Right ventricle myocardium inferior (tissue), 1 donor: ENCODE results near the gene NR5A2. TPM values are rescaled to one million over a fixed set of nuclear protein-coding genes. Genes with fewer than 3 reads are reported as not detected.

Experiments used
- ATAC-seq: fragments of 200-7000 bp; cut with Tn5 transposase; one replicate; pipeline ENCODE4 v1.9.1; 2020; ENCODE audit warnings: mild to moderate bottlenecking, moderate library complexity
- DNase-seq: peaks from one replicate; pipeline ENCODE4 v3.0.0; 2021; ENCODE audit errors: missing footprints
- intact Hi-C: fragments of 100-400 bp; cut with DNase I; formaldehyde crosslinking; loops from one replicate; pipeline ENCODE4 v1.11.0; 2022
- total RNA-seq: library from RNA; stranded (reverse); fragmentation: NEBNext Ultra II Directional; extraction: Animal tissue kit (Norgen Biotek cat#: 25700); gene quantifications from one replicate; pipeline ENCODE4 v1.2.1, GENCODE V29; 2021
- donor health status: DM: no; HTN: yes; CAD: no; lungs with severe emphysema.

NR5A2 gene
- total RNA-seq, 1 donor from 2014 or later: 1.6 TPM

DNA sequence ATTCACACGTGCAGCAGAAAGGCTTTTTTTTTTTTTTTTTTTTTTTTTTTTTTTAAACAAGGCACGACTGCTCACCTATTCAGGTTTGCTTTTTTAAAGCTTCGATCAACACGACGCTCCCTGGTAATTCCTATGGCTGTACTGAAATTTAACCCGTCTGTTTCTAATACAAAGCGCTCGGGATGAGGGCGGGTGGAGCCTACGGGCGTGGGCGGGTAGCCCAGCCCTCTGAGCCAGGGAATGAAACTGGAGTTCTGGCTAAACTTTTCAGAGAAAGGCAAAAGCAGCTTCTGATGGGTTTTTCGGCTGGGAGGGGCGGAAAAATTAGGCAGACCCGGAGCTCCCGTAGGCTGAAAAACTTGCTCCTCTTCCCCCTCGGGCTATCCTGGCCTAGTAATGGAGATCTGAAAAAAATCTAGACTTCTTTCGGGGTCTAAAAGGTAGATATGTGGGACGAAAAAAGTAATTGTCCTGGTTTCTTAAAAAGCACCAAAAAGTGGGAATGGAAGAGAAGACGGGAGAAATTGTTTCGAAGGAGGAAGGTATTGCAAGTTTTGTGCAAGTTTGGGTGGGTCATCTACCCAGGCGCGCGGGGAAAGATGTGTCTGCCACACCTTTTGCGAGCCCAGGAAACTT, 7.4 kb downstream of the NR5A2 start:
- intact Hi-C loops: loop anchor here (5.0 kb wide), 1 partner anchor 32 kb away; no protein-coding TSS in a partner anchor
- DNase-seq (no peak), ATAC-seq (no peak)

DNA sequence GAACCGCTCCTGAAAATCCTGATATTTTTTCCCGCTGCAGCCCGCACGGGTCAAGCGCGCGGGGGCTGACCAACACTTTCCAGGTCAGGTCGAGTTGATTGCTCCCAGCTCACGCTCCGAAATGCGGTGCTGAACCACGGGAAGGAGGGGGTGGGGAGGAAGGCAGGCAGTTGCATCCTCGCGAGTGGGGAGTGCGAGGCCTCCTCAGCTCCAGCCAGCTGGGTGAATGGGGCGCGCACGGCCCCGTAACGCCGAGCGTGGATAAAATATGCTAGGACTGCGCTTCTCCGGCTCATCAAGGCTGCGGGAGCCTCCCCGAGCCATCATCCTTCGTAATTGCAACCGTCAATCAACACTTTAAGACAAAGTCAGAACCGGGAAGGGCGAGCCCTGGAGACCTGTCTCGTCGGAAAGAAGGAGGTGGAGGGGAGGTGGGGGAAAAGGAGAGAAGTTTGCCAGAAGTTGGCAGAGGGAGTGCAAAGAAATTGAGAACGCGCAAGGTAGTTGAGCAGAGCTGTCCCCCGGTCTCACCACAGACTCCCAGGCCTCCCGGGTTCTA, 8.0 kb downstream of the NR5A2 start:
- intact Hi-C loops: no loop called here
- ATAC-seq (no peak), DNase-seq (no peak)

DNA sequence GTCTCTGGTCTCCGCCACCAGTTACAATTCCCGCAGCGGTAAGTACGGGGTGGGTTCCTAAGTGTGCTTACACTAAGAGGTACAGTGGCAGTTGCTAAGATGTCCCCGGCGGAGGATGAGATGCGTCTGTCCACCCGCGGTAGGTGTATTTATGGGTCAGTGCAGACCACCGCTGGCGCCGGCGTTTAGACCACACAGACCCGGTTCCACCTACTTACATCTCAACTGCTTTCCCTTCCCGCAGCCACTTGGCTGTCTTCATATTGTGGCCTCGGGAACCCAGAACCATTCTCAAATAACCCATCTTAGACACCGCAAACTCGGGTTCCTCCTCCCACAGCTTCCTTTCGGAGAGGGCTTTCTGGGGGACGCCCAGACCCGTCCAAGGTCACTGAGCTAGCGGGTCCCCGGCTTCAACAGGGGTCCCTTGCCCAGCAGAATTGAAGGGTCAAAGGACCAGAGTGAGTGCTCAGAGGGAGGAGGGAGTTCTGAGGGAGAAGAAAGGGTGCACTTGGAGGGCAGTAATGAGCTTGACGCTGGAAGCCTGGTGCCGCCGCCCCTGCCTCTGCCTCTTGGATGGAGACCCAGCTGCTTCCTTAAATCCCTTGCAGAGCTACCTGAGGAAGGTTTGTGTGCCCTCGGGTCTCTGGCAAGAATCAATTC, 8.6 kb downstream of the NR5A2 start:
- no peak for ATAC-seq
- intact Hi-C loops: no loop called here
- no peak for DNase-seq

DNA sequence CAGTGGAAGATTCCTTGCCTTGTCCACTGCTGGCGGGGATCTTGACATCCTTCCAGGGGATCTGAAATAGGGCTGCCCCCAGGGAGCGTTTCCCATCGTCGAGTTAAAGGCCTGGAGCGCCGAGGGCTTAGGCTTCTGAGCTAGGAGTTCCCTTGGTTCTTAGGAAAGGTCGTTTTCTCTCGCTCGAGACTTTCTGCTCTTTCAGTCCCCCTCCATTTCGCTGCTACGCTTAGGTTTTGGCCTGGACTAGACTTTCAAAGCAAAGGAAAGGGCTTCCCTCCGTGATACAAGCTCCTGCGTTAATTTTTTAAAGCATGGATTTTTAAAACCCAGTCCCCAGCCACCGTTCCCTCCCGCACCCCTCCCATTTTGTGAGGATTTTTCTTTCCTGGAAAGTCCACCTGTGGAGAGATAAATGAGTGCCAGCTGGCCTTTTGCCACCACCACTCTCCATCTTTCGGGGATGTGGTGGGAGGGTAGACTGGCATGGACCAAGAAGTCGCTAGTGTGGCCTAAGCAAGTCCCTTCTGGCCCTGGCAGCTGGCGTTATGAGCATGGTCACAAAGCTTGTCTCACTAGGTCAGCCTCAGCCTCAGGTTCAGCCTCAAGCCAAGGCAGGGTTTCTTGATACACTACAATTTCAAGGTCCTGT, 9.2 kb downstream of the NR5A2 start:
- ATAC-seq: no peak
- intact Hi-C loops: no loop called here
- no peak for DNase-seq

DNA sequence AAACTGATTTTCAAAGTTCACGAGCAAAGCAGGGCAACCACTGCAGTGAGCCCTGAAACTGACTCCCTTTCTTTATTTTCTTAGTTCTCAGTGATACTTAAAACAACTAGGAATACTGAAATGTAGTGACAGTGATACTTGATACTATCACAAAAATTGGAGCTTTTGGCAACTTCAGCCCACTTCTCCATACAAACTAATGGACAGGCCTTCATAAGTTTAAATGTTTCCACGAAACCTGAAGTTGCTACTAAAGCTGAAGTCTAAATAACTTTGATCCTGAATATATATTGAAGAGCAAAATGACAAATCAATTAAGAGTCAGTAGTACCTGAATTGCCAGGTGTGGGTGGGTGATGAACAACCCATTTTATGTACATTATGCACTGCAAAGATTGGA, 10.0 kb downstream of the NR5A2 start:
- ATAC-seq: no peak
- no peak for DNase-seq
- intact Hi-C loops: no loop called here

DNA sequence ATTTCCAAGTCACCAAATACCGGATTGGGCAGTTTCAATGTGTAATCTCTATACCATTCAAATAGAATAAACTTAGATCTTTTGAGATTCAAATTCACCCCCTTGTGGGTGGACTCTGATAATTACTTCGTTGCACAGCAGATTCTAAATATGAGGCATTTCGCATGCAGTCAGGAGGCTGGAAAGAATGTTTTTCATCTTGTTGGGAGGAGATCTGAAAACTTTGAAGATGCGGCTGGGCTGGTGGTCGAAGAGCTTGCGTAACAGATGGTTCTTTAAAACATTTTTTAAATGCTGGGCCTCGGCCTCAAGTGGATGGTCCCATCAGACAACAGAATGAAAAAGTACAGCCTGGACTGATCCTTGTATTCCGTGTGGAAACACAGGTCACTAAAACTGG, 10.4 kb downstream of the NR5A2 start:
- DNase-seq: no peak
- intact Hi-C loops: no loop called here

DNA sequence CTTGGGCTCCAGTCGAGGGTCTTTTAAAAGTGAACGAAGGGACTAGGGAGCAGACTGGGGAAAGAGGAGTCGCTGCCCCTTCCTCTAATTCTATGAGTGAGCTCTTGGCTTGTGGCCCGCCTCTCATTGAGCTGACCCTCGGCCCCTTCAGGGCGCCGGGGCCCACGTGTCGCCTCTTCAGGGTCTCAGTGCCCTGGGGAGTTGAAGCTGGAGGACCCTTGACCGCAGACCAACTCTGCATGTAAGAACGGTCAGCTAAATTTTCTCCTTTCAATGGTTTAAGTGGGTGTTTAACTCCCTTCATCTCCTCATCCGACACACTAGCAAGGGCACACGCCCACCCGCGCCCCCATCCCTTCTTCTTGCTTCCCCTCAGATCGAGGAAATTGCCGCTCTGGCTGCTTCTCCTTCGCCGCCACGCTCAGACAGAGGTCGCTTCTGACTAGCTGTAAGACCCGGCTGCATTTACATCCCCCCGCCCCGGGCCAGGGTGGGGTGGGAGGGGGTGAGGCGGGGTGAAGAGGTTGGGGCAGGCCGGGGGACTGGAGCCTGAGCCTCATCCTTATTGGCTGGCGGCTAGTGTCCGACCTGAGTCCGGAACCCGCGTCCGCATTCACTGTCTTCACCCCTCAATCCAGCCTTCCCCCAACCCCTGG, 10.9 kb downstream of the NR5A2 start:
- ATAC-seq (no peak), DNase-seq (no peak)
- intact Hi-C loops: no loop called here

More for the DNA sequence above, 10.4 kb downstream of the NR5A2 start:
- ATAC-seq: no peak

DNA sequence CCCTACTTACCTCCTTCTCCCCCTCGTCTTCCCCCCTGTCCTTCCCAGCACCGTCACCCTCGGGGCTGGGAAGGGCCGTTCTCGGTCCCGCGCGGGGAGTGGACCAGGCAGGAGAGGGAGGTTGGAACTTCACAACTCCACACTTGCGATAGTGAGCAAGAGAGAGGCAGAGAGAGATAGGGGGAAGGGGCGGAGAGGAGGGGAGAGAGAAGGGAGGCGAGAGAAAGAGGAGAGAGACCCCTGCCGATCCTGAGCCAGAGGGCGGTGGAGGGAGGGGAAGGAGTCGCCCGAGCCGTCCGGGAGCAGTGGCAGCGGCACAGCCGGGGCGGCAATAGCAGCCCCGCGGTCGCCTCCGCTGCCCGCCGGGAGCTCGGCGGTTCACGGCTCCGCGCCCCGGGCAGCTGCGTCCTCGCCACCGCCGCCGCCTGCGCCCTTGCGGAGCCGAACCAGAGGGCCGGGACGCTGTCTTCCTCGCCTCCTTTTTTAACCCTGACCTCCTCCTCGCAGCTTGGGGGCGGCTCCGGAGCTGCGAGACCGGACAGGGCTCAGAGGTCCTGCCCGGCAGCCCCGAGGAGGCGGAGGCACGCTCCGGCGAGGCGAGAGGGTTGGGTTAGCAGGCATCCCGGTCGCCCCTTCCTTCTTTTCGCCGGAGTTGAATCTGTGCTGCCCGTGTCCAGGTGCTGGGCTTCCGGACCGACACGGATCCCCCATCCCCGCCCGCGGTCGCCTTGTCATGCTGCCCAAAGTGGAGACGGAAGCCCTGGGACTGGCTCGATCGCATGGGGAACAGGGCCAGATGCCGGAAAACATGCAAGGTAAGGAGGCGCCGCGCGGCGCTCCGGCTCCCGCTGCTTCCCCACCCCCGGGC, 11.7 kb downstream of the NR5A2 start:
- DNase-seq (peak; percentile 65), ATAC-seq (no peak)
- intact Hi-C loops: no loop called here

DNA sequence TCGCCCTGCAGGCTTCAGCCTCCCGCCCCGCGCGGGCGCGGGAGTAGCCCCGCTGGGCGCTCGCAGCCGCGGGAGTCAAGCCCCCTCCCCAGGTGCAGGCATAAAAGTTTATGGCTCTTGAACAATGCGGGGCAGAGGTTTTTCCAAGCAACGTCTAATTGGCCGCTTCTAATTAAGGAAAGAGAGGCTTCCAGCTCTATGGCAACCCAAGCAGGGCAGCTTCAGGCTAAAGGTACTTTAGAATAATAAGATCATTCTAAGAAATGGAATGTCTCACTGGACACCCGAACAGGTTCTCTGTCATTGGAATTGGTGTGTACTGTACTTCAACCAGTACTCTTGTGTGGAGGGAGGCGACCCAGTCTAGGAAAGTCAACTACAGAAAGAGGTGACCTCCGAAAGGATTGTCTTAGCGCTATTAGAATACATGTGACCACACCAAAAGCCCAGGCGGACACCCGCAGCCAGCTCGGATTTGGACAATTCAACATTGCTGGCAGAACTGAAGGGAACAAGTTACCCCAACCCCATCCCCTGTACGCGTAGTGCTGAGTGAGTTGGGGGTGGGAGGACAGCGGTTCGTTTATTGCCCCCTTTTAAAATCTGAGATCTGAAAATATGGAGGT, 12.5 kb downstream of the NR5A2 start:
- no peak for ATAC-seq
- DNase-seq: no peak
- intact Hi-C loops: no loop called here

DNA sequence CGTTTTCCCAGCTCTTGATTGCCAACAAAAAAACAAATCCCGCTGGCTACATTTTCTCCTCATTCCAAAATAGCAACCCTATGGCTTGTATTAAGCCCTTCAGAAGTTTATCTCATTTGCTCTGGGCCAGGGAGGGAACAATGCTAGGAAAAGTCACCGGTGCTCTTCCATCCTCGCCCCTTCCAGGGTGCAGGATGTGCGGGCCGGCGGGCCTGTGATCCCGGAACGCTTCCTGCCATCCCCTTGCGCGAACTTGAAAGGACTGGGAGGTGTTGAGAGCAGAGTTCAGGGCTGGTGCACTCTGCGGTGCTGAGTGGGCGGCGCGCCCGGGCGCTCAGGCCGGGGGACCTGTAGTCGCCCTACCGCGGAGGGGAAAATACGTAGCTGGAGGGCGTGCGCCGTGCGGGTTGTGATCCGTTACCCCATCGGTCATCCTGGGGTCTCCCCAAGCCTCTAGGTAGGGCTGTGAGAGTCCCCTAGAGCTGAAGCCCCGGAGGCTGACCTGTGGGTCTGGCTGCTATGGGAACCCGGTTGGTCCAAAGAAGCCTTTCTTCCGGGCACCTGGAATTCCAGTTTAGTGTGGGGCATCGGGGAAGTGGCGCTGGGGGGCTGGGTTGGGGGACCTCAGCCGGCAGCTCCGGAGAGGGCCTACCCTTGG, 13.1 kb downstream of the NR5A2 start:
- intact Hi-C loops: no loop called here
- DNase-seq (no peak), ATAC-seq (no peak)

DNA sequence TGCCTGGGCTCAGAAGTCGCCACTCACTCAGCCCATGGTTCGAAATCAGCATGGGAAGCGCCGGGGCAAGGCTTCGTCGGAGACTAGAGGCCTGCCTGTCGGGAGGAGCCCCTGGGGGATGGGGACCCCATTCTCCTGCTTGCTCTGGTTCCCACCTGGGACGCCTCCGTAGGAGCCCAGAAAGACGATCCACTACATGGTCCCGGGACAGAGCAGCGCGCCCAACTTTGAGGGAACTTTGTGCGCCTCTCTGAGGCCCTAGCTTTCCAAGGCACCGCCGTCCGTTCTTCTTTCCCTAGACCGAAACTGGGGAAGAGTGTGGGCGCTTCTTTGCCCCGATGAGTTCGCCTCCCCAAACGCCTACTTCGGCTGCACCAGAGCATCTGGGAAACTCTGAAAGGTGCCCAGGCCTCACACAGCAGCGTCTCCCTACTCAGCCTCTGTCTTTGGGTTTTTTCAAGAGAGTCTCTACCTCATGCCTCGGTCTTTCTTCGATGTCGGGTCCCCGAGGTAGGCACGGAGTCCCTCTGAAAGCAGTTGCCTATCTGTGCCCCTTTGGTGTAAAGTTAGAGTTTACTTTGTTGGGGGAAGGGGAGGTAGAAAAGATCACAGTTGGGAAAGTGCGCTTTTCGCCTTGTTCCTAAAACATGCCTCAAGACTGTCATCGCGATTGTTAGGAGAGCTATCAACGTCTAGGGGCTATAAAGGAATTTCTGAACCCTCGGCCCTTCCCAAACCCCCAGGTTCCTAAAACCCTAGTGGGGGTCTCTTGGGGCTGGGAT, 14.0 kb downstream of the NR5A2 start:
- intact Hi-C loops: no loop called here
- ATAC-seq (no peak), DNase-seq (no peak)

DNA sequence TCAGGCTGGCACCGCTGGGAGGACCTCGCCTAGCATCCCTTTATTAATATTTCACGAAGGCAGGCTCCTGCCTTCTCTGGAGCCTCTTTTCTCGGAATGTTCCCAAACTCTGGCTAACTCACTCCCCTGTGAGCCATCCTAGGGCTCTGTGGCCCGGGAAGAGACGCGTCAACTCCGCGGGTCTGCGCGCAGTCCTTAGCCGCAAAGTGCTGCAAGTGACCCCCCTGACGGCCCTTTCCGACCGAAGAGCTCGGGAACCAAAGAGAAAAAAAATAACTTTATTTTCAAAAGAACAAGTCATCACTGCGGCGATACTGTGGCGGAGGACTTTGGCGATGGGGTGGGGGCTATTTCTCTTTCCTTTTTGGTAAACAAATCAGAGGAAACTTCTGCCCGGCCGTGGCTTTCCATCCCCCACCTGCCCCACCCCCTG, 14.6 kb downstream of the NR5A2 start:
- ATAC-seq: no peak
- intact Hi-C loops: no loop called here
- no peak for DNase-seq

DNA sequence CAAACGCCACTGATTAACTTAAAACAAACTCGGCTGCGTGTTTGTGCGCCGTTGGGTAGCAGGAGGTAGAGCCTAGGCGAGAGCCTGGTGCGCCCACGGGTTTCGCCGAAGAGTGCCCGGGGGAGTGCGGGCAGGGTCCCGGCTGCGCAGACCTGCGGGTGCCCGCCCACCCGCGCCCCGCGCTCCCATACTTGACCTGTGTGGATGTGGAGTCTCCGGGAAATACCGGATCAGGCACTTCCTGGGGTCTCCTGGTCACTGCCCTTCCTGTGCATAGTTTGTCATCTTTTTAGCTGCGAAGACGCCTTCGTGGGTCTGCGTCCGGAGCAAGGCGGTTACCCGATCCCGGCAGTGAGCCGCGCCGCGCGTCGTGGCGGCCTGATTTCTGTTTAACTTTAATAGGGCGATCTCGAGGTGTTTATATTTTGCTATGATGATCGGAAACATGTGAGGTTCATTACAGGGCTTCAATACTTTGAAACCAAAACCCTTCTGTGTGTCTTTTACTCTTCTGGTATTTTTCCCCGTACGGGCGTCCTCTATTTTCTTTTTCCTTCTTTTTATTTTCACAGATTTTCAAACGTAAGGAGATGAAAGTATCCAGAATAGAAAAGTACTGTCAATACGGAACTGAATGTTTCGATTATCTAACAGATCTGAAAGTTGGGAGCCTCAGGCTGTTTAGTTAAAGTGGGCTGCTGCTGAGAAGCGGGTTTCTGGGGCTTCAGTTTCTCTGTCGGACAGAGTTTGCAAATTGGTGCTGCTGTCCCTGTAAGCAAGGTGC, 15.2 kb downstream of the NR5A2 start:
- ATAC-seq (no peak), DNase-seq (no peak)
- intact Hi-C loops: no loop called here

DNA sequence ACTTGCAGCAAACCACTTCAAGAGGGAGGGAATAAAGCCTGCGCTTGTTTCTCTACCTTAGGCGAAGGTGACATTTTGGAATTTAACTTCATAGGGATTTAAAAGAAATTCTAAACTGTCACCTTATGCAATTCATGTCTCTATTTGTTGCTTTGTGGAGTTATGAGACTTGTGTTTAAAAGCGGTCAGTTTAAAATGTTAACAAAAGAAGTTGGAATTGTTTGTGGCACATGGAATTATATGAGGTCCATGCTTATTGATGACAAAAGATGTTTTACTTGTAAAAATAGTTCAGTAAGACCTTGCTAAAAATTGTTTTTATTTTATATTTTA, 15.8 kb downstream of the NR5A2 start:
- ATAC-seq: no peak

DNA sequence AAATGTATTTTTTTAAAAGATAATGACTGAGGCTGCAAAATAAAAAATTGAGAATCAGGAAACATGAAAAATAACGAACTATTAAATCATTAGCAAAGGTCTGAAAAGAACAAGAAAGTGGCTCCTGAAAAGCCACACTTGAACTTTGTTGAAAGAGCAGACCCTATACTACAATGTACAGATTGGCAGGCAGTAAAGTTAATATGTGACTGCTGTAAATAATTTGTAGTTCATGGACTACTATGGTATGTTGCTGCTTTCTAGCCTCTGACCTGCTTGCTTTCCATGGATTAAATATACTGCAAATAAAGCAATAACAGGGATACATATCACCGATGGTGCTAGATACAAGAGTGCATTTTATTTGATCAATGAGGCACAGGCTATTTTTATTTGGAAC, 18.6 kb downstream of the NR5A2 start:
- ATAC-seq (no peak), DNase-seq (no peak)
- intact Hi-C loops: no loop called here

More for the DNA sequence above, 15.8 kb downstream of the NR5A2 start:
- intact Hi-C loops: no loop called here
- no peak for DNase-seq

DNA sequence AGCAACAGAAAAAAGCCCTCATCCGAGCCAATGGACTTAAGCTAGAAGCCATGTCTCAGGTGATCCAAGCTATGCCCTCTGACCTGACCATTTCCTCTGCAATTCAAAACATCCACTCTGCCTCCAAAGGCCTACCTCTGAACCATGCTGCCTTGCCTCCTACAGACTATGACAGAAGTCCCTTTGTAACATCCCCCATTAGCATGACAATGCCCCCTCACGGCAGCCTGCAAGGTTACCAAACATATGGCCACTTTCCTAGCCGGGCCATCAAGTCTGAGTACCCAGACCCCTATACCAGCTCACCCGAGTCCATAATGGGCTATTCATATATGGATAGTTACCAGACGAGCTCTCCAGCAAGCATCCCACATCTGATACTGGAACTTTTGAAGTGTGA, 20.7 kb downstream of the NR5A2 start:
- no peak for ATAC-seq
- intact Hi-C loops: no loop called here
- DNase-seq: no peak
